OCI-LY1 (cell line): ENCODE results near the gene IKZF1.

Experiments used
- H2AFZ ChIP-seq: fragments of 200-600 bp; sonication (generic), shearing (Covaris generic); 2 replicates; pipeline ENCODE4 v1.6.0; 2014; ENCODE audit warnings: antibody characterized with exemption, mild to moderate bottlenecking, low read length
- H3F3A ChIP-seq: fragments of 200-600 bp; sonication (generic), shearing (Covaris generic); 2 replicates; pipeline ENCODE4 v1.6.0; 2014; ENCODE audit warnings: mild to moderate bottlenecking, antibody characterized with exemption, low read length, moderate library complexity; ENCODE audit not compliant: insufficient read depth
- H3K27ac ChIP-seq: fragments of 200-600 bp; sonication (generic); 2 replicates; pipeline ENCODE4 v1.5.1; 2014; ENCODE audit warnings: low read length, mixed run types, mild to moderate bottlenecking, low read depth; ENCODE audit not compliant: poor library complexity, severe bottlenecking
- H3K27me3 ChIP-seq: fragments of 200-600 bp; sonication (generic); 2 replicates; pipeline ENCODE4 v1.6.0; 2014; ENCODE audit warnings: antibody characterized with exemption, mild to moderate bottlenecking, low read length, moderate library complexity; ENCODE audit not compliant: insufficient read depth
- H3K36me3 ChIP-seq: fragments of 200-600 bp; sonication (generic); 2 replicates; pipeline ENCODE4 v1.6.1; 2014; ENCODE audit warnings: mild to moderate bottlenecking, antibody characterized with exemption, low read length, moderate library complexity, mixed read lengths; ENCODE audit not compliant: insufficient read depth
- H3K4me1 ChIP-seq: fragments of 200-600 bp; sonication (generic); 2 replicates; pipeline ENCODE4 v1.5.1; 2014; ENCODE audit warnings: mild to moderate bottlenecking, low read length, moderate library complexity; ENCODE audit not compliant: insufficient read depth, severe bottlenecking
- H3K4me2 ChIP-seq: fragments of 200-600 bp; sonication (generic), shearing (Covaris generic); 2 replicates; pipeline ENCODE4 v1.6.1; 2014; ENCODE audit warnings: low read length
- H3K4me3 ChIP-seq: fragments of 200-600 bp; sonication (generic); 2 replicates; pipeline ENCODE4 v1.5.1; 2014; ENCODE audit warnings: low read length, low read depth, mild to moderate bottlenecking, mixed read lengths; ENCODE audit not compliant: poor library complexity, severe bottlenecking
- H3K79me2 ChIP-seq: fragments of 200-600 bp; shearing (Covaris generic); 2 replicates; pipeline ENCODE4 v1.6.1; 2016; ENCODE audit warnings: mixed run types, low read length, mixed read lengths; ENCODE audit not compliant: insufficient read depth
- H3K9ac ChIP-seq: fragments of 200-600 bp; sonication (generic), shearing (Covaris generic); 2 replicates; pipeline ENCODE4 v1.6.1; 2014; ENCODE audit warnings: mild to moderate bottlenecking, low read length, mixed read lengths
- H3K9me2 ChIP-seq: fragments of 200-600 bp; sonication (generic), shearing (Covaris generic); 2 replicates; pipeline ENCODE4 v1.6.1; 2014; ENCODE audit warnings: low read depth, mild to moderate bottlenecking, low read length, mixed read lengths
- H3K9me3 ChIP-seq: fragments of 200-600 bp; shearing (Covaris generic); 2 replicates; pipeline ENCODE4 v1.6.1; 2014; ENCODE audit warnings: low read length, mixed read lengths
- H4K20me1 ChIP-seq: fragments of 200-600 bp; sonication (generic), shearing (Covaris generic); 2 replicates; pipeline ENCODE4 v1.6.0; 2016; ENCODE audit warnings: mild to moderate bottlenecking, low read length; ENCODE audit not compliant: insufficient read depth
- EZH2 ChIP-seq: fragments of 200-600 bp; sonication (generic), shearing (Covaris generic); IDR thresholded peaks from 2 replicates; pipeline ENCODE4 v1.8.0; 2017; ENCODE audit warnings: borderline replicate concordance, mixed run types, mild to moderate bottlenecking, antibody characterized with exemption, low read length, moderate library complexity, mixed read lengths
- TF ChIP-seq, protein P1 (sequence below): fragments of 200-600 bp; sonication (generic), shearing (Covaris generic); IDR thresholded peaks from 2 replicates; pipeline ENCODE4 v1.5.1; 2017; ENCODE audit warnings: mild to moderate bottlenecking, antibody characterized with exemption, low read length, moderate library complexity, mixed read lengths

Gene IKZF1

DNA sequence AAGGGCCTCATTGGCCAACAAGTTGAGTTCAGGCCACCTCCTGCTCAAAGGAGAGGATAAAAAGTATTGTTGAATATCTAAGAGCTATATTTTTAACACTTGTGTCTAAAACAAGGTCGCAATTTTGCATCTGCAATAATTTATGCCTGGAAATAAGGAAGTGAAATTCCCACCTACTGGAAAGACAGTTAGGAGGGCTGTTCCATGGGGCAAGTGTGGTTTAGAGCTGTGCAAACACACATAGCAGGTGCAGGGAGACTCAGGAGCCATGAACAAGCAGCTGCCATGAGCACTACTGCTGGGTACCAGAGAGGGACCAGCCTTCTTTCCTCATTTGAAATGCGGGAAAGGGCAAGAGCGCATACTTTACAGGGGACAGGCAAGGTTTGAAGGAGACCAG is 35.5 kb upstream of the IKZF1 start:
- Histone ChIP-seq H2AFZ (no peak overlapping the region), H3K27me3 (no peaks in the 10 kb centered on the region), H3K9me3 (peaks cover 5% of the 10 kb centered on the region; the same call in 1 of the 2 replicates), H3F3A (no peaks in the 10 kb centered on the region), H3K27ac (peak overlapping the region; percentile 84), H3K79me2 (no peaks in the 10 kb centered on the region), H3K9ac (peak overlapping the region; percentile 48; the same call in 1 of the 2 replicates), H3K4me1 (peaks cover 74% of the 10 kb centered on the region), H3K36me3 (no peaks in the 10 kb centered on the region; the same call in 1 of the 2 replicates), H3K4me3 (no peak overlapping the region), H3K4me2 (peak overlapping the region; percentile 63; the same call in 1 of the 2 replicates), H4K20me1 (no peaks in the 10 kb centered on the region), H3K9me2 (no peaks in the 10 kb centered on the region)
- no peak for TF ChIP-seq EZH2
- TF ChIP-seq, protein P1, sequence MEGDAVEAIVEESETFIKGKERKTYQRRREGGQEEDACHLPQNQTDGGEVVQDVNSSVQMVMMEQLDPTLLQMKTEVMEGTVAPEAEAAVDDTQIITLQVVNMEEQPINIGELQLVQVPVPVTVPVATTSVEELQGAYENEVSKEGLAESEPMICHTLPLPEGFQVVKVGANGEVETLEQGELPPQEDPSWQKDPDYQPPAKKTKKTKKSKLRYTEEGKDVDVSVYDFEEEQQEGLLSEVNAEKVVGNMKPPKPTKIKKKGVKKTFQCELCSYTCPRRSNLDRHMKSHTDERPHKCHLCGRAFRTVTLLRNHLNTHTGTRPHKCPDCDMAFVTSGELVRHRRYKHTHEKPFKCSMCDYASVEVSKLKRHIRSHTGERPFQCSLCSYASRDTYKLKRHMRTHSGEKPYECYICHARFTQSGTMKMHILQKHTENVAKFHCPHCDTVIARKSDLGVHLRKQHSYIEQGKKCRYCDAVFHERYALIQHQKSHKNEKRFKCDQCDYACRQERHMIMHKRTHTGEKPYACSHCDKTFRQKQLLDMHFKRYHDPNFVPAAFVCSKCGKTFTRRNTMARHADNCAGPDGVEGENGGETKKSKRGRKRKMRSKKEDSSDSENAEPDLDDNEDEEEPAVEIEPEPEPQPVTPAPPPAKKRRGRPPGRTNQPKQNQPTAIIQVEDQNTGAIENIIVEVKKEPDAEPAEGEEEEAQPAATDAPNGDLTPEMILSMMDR: no peak

GRCh38 chr7:50270531-50271018 is 33.9 kb upstream of the IKZF1 start:
- Histone ChIP-seq H2AFZ (no peak overlapping the region), H4K20me1 (no peaks in the 10 kb centered on the region), H3K79me2 (no peaks in the 10 kb centered on the region), H3K9me3 (peaks cover 5% of the 10 kb centered on the region; the same call in 1 of the 2 replicates), H3K4me2 (no peak overlapping the region), H3F3A (no peaks in the 10 kb centered on the region), H3K9ac (no peak overlapping the region), H3K27ac (no peak overlapping the region), H3K4me3 (no peak overlapping the region), H3K9me2 (no peaks in the 10 kb centered on the region), H3K4me1 (peaks cover 70% of the 10 kb centered on the region), H3K27me3 (no peaks in the 10 kb centered on the region), H3K36me3 (no peaks in the 10 kb centered on the region; the same call in 1 of the 2 replicates)
- TF ChIP-seq, protein P1: no peak
- TF ChIP-seq EZH2: no peak

DNA sequence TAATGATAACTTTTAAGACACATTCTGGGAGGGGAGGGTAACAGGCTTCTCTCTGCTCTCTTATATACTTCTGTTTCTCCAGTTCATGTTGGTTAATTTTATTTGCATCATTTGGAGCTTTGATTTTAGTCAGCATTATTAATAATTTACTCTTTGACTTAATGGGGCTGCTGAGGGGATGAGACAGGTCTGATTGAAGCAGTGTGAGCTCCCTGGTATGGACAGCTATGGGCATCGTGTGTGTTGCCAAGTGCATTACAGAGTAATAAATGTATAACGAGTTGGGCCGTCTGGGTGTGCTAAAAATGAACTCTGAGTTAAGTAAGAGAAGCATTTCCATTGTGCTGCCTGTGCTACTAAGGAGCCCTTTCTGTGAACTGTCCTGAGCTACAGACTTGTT is 31.7 kb upstream of the IKZF1 start:
- 0 out of 2 replicates have a peak overlapping the region, but pooled peaks have one; percentile 10 for H2AFZ ChIP-seq
- peaks cover 53% of the 10 kb centered on the region for H3K4me1 ChIP-seq
- peaks cover 5% of the 10 kb centered on the region; the same call in 1 of the 2 replicates for H3K9me3 ChIP-seq
- no peaks in the 10 kb centered on the region; the same call in 1 of the 2 replicates for H3K36me3 ChIP-seq
- TF ChIP-seq EZH2: no peak
- TF ChIP-seq, protein P1: no peak
- no peaks in the 10 kb centered on the region for H4K20me1 ChIP-seq
- no peaks in the 10 kb centered on the region for H3K27me3 ChIP-seq
- H3K9me2 ChIP-seq: no peaks in the 10 kb centered on the region
- no peaks in the 10 kb centered on the region for H3F3A ChIP-seq
- no peak overlapping the region for H3K4me3 ChIP-seq
- H3K79me2 ChIP-seq: no peaks in the 10 kb centered on the region
- H3K9ac ChIP-seq: no peak overlapping the region
- H3K27ac ChIP-seq: no peak overlapping the region
- H3K4me2 ChIP-seq: no peak overlapping the region
